Measurements from ENCODE around the gene MGAT2. TPM values are rescaled to one million over a fixed set of nuclear protein-coding genes. Genes with fewer than 3 reads are reported as not detected.

The MGAT2 gene
- total and polyA plus RNA-seq, 9 of the 15 experiments (the other 6 are each of a cell fraction or from before 2014, with no cell fraction given): 0.03 to 33.3 (median 24.6) TPM; not detected in 1

DNA sequence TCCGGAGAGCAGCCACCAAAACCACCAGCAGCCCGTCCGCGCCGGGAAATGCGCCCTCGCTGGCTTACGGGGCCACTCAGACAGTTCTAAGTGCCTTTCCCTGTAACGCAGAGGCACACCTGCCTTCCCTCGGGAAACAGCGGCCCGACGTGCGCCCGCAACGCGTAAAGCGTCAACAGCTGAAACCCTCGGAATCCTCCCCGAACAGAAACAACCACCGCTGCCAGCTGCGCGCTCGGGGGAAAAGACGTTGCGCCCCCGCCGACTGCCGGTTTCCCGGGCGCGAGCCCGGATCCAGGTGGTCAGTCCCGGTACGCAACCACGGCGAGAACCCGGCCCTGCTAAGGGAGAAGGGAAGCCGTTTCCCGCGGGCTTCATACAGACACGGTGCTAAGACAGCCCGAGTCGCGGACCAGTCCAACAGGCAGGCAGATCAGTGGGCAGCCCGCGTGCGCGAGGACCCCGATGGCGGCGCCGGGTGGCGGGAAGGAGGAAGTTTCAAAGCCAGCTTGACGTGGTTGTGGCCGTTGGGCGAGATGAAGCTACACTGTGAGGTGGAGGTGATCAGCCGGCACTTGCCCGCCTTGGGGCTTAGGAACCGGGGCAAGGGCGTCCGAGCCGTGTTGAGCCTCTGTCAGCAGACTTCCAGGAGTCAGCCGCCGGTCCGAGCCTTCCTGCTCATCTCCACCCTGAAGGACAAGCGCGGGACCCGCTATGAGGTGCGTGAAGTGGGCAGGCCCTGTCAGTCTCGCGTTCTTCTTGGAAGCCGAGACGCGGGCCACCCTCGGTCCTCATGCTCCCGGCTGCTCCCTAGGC, 21.9 kb upstream of the MGAT2 start, which contains the start of gene LRR1 (continued):
- TF ChIP-seq, protein P1, sequence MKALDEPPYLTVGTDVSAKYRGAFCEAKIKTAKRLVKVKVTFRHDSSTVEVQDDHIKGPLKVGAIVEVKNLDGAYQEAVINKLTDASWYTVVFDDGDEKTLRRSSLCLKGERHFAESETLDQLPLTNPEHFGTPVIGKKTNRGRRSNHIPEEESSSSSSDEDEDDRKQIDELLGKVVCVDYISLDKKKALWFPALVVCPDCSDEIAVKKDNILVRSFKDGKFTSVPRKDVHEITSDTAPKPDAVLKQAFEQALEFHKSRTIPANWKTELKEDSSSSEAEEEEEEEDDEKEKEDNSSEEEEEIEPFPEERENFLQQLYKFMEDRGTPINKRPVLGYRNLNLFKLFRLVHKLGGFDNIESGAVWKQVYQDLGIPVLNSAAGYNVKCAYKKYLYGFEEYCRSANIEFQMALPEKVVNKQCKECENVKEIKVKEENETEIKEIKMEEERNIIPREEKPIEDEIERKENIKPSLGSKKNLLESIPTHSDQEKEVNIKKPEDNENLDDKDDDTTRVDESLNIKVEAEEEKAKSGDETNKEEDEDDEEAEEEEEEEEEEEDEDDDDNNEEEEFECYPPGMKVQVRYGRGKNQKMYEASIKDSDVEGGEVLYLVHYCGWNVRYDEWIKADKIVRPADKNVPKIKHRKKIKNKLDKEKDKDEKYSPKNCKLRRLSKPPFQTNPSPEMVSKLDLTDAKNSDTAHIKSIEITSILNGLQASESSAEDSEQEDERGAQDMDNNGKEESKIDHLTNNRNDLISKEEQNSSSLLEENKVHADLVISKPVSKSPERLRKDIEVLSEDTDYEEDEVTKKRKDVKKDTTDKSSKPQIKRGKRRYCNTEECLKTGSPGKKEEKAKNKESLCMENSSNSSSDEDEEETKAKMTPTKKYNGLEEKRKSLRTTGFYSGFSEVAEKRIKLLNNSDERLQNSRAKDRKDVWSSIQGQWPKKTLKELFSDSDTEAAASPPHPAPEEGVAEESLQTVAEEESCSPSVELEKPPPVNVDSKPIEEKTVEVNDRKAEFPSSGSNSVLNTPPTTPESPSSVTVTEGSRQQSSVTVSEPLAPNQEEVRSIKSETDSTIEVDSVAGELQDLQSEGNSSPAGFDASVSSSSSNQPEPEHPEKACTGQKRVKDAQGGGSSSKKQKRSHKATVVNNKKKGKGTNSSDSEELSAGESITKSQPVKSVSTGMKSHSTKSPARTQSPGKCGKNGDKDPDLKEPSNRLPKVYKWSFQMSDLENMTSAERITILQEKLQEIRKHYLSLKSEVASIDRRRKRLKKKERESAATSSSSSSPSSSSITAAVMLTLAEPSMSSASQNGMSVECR (CRISPR knock-in tag; IDR thresholded peaks at IDR 0.05): peak; percentile 89
- TF ChIP-seq ZFX (CRISPR knock-in tag; IDR thresholded peaks at IDR 0.05) (peak; percentile 63; the same call in 1 of the 2 replicates), GABPB1 (CRISPR knock-in tag; IDR thresholded peaks at IDR 0.05) (peak; percentile 15; the same call in 1 of the 2 replicates), CREM (IDR thresholded peaks at IDR 0.05; ENCODE audit: low read depth) (peak; percentile 46; the same call in 1 of the 2 replicates), TEAD1 (CRISPR knock-in tag; IDR thresholded peaks at IDR 0.05) (0 out of 4 replicates have a peak, but pooled peaks of 1 of the 2 experiments have one; percentile 73), ZNF57 (CRISPR knock-in tag; IDR thresholded peaks at IDR 0.05) (no peak), ATF3 (IDR thresholded peaks at IDR 0.05) (no peak), ATF3 (CRISPR knock-in tag; conservative IDR thresholded peaks at IDR 0.05) (no peak), NFE2L1 (tag; IDR thresholded peaks at IDR 0.05; ENCODE audit: borderline replicate concordance, low read depth) (no peak), THAP12 (CRISPR knock-in tag; IDR thresholded peaks at IDR 0.05) (peak; percentile 61; the same call in 1 of the 2 replicates), MEIS2 (IDR thresholded peaks at IDR 0.05; ENCODE audit: partially characterized antibody) (peak; percentile 20), SREBF2 (CRISPR knock-in tag; IDR thresholded peaks at IDR 0.05) (no peak), MAZ (CRISPR knock-in tag; conservative IDR thresholded peaks at IDR 0.05 in 1 of 2, IDR thresholded peaks at IDR 0.05 in 1 of 2) (peak; percentile 36 to 48; a peak in 1 of 4 replicates)
- TF ChIP-seq, protein P2, sequence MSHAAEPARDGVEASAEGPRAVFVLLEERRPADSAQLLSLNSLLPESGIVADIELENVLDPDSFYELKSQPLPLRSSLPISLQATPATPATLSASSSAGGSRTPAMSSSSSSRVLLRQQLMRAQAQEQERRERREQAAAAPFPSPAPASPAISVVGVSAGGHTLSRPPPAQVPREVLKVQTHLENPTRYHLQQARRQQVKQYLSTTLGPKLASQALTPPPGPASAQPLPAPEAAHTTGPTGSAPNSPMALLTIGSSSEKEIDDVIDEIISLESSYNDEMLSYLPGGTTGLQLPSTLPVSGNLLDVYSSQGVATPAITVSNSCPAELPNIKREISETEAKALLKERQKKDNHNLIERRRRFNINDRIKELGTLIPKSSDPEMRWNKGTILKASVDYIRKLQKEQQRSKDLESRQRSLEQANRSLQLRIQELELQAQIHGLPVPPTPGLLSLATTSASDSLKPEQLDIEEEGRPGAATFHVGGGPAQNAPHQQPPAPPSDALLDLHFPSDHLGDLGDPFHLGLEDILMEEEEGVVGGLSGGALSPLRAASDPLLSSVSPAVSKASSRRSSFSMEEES (CRISPR knock-in tag; IDR thresholded peaks at IDR 0.05): no peak
- TF ChIP-seq, protein P3, sequence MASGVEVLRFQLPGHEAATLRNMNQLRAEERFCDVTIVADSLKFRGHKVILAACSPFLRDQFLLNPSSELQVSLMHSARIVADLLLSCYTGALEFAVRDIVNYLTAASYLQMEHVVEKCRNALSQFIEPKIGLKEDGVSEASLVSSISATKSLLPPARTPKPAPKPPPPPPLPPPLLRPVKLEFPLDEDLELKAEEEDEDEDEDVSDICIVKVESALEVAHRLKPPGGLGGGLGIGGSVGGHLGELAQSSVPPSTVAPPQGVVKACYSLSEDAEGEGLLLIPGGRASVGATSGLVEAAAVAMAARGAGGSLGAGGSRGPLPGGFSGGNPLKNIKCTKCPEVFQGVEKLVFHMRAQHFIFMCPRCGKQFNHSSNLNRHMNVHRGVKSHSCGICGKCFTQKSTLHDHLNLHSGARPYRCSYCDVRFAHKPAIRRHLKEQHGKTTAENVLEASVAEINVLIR (CRISPR knock-in tag; IDR thresholded peaks at IDR 0.05): no peak

Data from K562 (cell line).